GM12892 (cell line): Measurements from ENCODE around the gene IGLL5.
"Not testable (repeated sequence)": the region's sequence is repeated elsewhere in the genome, so short reads cannot be mapped to it uniquely, and the experiment has no call there.

Experiments used
- DNase-seq: peaks from one replicate; pipeline ENCODE4 v3.0.0; 2011; ENCODE audit not compliant: insufficient read length
- FAIRE-seq: peaks from 2 replicates; lab custom pipeline; 2011; peaks lifted over from hg19 to GRCh38; lab: Jason Lieb, UNC
- POLR2A ChIP-seq: IDR thresholded peaks from 2 replicates; pipeline ENCODE4 v1.6.1; 2011; ENCODE audit warnings: low read depth, low read length, control low read depth
- POLR2AphosphoS5 ChIP-seq: IDR thresholded peaks from 2 replicates; pipeline ENCODE4 v1.6.1; 2011; ENCODE audit warnings: low read depth, low read length, control low read depth
- TAF1 ChIP-seq: IDR thresholded peaks from 2 replicates; pipeline ENCODE4 v1.6.1; 2011; ENCODE audit warnings: low read depth, mild to moderate bottlenecking, control low read depth, low read length, borderline replicate concordance

The IGLL5 gene

DNA sequence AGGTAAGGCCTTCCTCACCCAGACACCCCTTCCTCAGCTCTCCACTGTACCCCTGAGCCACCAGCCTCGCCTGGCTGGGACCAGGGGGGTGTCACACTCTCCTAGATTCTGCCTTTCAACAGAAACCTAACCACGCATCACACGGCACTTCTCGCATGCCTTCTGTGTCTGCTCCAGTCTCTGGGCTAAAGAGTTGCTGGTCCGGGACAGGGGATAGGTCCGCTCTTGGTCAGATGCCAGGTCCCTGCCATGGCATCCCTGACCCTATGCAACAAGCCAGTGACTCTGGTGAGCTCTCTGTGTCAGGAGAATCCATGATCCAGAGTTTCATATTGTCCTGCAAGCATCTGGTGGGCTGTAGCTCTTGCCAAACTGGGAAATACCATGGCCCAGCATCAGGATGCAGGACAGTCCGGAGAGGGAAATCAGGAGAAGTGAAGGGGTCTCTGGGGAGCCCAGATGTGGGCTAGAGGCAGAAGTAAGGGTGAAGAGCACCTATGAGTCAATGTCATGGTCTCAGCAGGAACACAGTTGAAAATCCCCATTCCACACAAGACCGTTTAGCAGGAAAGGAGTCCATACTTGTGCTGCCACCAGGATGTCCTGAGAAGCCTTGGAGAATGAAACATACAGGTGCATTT lies 14.1 kb downstream of the IGLL5 start:
- no peak for FAIRE-seq
- no peak for DNase-seq
- TF ChIP-seq POLR2A (no peak), POLR2AphosphoS5 (no peak), TAF1 (no peak)

DNA sequence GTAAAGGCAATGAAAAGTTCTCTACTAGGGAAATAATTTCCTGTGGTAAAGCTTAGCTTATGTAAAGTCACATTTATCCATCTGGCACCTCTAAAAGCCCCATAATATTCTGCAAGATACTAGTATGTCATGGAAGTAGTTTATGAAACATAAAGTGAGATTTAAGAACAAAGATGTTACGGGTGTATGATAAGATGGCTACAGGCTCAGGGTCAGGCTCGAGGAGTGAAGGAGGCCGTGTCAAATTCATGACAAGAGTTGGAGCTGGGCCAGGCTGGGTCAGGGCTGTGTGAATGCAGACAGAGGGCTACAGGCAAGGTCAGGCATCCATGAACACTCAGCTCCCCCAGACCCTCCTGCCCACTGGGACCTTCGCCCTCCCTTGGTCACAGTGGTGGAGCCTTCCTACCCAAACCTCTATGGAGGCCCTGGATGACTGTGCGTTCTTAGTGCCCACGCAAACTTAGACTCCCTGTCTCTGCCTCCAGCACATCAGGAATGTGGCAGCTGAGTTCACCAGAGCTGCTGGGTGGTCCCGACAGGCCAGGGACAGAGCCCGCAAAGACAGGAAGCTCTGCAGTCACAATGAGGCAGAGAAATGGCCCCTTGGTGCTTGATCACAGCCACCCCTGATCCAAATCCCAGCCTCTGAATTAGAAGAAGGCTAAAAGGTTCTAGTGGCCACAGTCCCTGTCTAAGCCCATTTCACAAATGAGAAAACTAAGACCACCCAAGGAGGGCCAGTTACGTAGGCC lies 14.8 kb downstream of the IGLL5 start:
- no peak for FAIRE-seq
- no peak for TF ChIP-seq TAF1
- TF ChIP-seq POLR2AphosphoS5, result no peak
- no peak for TF ChIP-seq POLR2A
- no peak for DNase-seq

DNA sequence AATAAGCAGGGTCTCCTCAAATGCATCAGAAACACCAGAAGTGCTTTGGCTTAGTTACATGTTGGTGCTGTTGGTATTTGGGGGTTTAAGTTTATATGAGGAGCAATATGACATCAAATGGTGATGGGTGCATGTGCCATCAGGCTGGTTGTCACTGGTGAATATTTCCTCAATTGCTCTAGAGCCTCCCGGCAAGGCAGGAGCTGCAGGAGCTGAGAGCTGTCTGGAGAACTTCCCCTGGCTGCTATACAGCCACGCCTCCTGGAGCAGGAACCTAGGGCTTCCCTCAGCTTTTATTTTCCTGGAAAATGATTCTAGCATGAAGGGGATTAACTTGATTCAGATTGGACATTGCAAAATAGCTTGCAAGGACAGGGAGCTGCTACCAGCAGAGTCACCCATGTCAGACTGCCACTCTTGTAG lies 15.8 kb downstream of the IGLL5 start:
- no peak for FAIRE-seq
- TF ChIP-seq POLR2A (no peak), POLR2AphosphoS5 (no peak), TAF1 (no peak)
- no peak for DNase-seq

DNA sequence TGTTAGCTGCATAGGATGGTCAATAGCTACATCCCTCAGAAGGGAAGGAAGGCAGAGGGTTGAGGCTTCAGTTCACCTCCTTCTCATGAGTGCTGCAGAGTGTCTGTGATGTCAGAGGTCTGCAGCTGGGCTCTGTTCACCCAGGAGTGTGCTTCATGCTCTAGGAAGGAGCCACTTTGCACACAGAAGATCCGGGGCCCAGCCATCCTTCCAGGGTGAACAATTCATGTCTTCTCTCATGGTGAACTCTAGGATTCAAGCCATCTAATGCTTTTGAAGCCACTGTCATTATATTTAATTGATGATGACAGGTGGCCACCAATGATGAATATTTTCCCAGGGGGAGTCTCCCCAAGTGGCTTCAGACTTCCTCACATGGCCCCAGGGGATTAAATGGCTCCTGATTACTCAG lies 16.2 kb downstream of the IGLL5 start:
- FAIRE-seq, DNase-seq: not testable (repeated sequence)

DNA sequence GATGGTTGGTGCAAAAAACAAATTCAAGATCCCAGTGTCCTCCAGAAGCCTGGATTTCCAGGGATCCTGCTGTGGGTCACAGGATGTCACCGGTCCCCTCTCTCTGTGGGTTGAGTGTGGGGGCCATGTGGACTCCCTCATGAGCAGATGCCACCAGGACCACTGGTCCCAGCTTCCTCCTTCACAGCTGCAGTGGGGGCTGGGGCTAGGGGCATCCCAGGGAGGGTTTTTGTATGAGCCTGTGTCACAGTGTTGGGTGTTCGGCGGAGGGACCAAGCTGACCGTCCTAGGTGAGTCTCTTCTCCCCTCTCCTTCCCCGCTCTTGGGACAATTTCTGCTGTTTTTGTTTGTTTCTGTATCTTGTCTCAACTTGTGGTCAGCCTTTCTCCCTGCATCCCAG lies 17.1 kb downstream of the IGLL5 start:
- not testable (repeated sequence) for FAIRE-seq, DNase-seq

DNA sequence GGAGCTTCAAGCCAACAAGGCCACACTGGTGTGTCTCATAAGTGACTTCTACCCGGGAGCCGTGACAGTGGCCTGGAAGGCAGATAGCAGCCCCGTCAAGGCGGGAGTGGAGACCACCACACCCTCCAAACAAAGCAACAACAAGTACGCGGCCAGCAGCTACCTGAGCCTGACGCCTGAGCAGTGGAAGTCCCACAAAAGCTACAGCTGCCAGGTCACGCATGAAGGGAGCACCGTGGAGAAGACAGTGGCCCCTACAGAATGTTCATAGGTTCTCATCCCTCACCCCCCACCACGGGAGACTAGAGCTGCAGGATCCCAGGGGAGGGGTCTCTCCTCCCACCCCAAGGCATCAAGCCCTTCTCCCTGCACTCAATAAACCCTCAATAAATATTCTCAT lies 18.8 kb downstream of the IGLL5 start:
- FAIRE-seq, DNase-seq: not testable (repeated sequence)

DNA sequence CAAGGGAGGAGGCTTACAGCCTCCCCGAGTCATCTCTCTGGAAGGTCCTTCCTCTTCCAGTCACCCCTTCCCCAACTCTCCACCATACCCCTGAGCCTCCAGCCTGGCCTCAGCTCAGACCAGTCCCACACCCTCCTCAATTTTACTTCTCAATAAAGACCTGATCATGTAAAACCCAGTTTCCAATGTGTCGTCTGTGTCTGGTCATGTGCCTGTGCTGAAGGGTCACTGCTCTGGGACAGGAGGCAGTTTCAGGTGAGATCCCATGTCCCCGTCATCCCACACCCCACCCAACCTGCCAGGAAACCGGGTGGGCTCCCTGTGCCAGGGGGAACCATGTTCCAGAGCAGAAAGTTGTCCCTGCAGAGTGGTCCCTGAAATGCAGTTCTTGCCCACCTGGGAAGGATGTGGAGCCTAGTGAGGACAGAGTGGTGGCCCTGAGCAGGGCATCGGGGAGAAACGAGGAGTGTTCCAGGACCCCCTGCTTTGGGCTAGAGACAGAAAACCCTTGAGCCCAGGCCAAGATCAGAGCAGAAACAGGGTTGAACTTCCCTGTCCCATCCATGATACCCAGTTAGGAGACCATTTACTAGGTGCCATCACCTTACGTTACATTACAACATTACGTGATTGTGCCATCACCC lies 19.4 kb downstream of the IGLL5 start:
- TF ChIP-seq POLR2AphosphoS5, result no peak
- TF ChIP-seq POLR2A, result no peak
- no peak for TF ChIP-seq TAF1
- no peak for FAIRE-seq

DNA sequence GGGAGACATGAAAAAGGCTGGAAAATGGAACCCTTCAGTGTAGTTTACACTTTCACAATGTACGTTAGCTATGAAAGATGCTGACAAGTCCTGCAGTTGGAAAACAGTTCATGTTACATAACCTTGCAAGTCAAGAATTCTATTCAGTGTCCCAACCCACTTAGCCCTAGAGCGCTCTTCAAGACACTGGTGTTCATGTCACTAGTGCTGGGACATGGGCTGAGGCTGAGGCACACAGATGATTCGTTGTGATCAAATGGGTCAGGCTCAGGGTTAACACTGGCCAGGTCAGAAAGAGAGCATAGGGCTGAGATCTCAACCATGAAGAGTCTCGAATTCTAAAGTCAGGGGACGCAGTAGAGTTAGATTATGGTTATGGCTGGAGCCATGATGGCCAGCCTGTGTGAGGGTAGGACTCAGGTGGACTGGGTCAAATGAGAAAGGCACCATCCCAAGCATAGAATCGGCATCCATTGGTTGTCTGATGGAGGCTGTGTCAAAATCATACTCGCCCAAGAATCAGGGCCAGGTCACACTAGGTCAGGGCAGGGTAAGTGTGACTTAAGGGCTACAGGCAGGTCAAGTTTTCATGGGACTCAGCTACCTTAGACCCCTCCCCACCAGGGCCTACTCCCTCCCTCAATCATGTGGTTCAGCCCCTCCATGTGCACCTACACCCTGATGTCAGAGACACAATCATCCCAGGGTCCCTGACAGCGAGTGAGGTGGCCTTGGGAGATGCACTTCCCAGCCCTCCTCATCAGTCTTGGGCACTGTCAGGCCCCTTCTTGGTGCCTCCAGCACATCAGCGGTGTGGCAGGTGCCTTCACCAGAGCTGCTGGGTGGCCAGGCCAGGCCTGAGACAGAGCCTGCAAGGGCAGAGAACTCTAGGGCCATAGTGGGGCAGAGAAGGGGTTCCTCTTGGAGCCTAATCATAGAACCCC lies 20.2 kb downstream of the IGLL5 start:
- no peak for FAIRE-seq
- TF ChIP-seq POLR2AphosphoS5, result no peak
- no peak for TF ChIP-seq TAF1
- TF ChIP-seq POLR2A, result no peak

More for the DNA sequence above, 19.4 kb downstream of the IGLL5 start:
- no peak for DNase-seq

DNA sequence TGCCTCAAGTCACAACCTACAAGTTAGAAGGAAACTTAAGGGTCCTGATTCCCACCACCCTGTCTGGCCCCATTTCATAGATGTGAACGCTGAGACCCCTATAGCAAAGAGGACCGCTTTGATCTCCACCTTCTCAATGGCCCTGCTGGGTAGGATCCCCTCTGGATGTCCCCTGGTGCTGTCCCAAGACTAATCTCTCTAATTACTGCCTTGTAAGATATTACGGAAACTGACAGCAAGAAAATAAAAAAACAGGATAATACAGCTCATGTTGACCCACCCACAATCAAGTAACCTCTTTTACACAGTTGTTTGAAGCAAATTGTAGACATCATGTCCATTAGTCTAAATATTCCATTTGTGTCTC lies 20.9 kb downstream of the IGLL5 start:
- no peak for DNase-seq
- TF ChIP-seq POLR2AphosphoS5 (no peak), TAF1 (no peak), POLR2A (no peak)
- FAIRE-seq, result no peak

More for the DNA sequence above, 20.2 kb downstream of the IGLL5 start:
- no peak for DNase-seq

DNA sequence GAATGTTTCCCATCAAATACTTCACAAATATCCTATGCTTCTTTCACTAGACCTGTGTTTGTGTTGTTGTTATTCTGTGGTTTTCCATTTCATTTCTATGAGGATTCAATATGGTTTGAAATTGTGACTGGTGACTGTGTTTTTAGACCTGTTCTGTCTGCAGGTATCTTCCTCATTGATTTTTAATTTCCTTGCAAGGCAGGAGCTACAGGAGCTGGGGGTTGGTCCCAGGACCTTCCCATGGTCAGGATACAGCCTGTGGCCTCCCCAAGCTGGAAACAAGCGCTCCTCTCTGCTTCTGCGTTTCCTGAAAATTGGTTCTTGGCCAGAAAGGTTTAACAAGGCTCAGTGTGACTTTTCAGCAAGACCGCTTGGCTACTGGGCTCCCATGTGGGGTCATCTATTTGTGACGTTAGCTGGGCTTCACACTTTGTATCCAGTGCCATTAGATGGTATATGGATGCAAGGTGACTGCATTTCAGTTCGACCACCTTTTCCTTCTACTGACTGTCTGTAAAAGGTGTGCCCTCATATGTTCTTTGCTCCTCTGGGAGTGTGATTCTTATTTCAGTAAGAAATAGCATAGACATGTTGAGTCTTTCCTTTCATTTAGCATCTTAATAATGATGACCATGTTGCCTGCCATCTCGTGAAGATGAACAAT lies 21.5 kb downstream of the IGLL5 start:
- no peak for TF ChIP-seq POLR2A
- FAIRE-seq (no peak), DNase-seq (no peak)

DNA sequence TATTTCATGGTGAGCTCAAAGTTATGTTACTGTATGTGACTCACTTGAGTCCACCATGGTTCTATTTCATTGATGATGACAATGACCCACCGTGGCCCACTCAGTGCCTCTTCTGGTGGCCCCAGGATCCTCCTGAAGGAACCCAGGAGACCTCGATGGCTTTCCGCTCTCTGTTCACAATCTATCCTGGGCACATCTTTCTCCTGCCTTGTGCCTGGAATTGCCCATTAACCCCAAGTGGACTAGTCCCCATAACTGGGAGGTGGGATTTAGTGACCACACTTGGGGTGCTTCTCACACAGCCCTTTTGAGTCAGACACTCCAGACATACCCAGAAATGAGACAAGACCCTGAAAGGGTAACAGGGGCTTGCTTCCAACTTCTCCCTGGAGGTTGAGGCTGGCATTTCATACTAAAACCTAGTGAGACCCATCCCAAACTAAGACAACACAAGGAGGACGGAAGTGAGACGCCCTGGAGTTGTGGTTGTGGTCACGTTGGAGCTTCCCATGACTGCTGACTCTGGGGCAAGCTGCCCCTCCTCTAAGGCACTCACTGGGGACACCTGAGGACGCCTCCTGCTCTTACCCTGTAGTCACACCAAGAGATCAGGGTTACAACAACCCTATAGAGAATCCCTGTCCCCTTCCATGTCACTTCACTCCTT lies 22.1 kb downstream of the IGLL5 start:
- FAIRE-seq (no peak), DNase-seq (no peak)
- no peak for TF ChIP-seq POLR2AphosphoS5
- no peak for TF ChIP-seq POLR2A
- no peak for TF ChIP-seq TAF1
